ENCODE data around the gene GABPB1. TPM values are rescaled to one million over a fixed set of nuclear protein-coding genes. Genes with fewer than 3 reads are reported as not detected.

The GABPB1 gene
- total RNA-seq, 1 donor from 2014 or later, result 36.1 TPM

GRCh38 chr15:50344006-50344464 is 11.0 kb downstream of the GABPB1 start:
- DNase-seq, result peak; percentile 31

GRCh38 chr15:50341616-50342136 is 13.3 kb downstream of the GABPB1 start:
- no peak for DNase-seq

GRCh38 chr15:50340416-50340815 is 14.6 kb downstream of the GABPB1 start:
- no peak for DNase-seq

GRCh38 chr15:50339717-50340116 is 15.3 kb downstream of the GABPB1 start:
- DNase-seq, result no peak

GRCh38 chr15:50335251-50335650 is 19.7 kb downstream of the GABPB1 start:
- no peak for DNase-seq

GRCh38 chr15:50333229-50333628 is 21.8 kb downstream of the GABPB1 start:
- no peak for DNase-seq

- no peak for DNase-seq
Observed at GRCh38 chr15:50330921-50331320, 24.1 kb downstream of the GABPB1 start.

GRCh38 chr15:50328116-50328515 is 26.9 kb downstream of the GABPB1 start:
- no peak for DNase-seq

- no peak for DNase-seq
Observed at GRCh38 chr15:50321680-50322210, 33.3 kb downstream of the GABPB1 start.

- DNase-seq, result no peak
Observed at GRCh38 chr15:50320504-50320903, 34.5 kb downstream of the GABPB1 start.

- DNase-seq, result no peak
Observed at GRCh38 chr15:50318697-50319096, 36.3 kb downstream of the GABPB1 start.

- peak; percentile 67 for DNase-seq
Observed at GRCh38 chr15:50315814-50316630, 39.0 kb downstream of the GABPB1 start.

GRCh38 chr15:50312636-50313035 is 42.4 kb downstream of the GABPB1 start:
- no peak for DNase-seq

- DNase-seq, result no peak
Observed at GRCh38 chr15:50307799-50308198, 47.2 kb downstream of the GABPB1 start.

GRCh38 chr15:50304836-50305235 is 50.2 kb downstream of the GABPB1 start:
- peak; percentile 11 for DNase-seq

GRCh38 chr15:50302581-50302980 is 52.4 kb downstream of the GABPB1 start:
- DNase-seq, result no peak

- no peak for DNase-seq
Observed at GRCh38 chr15:50298340-50298739, 56.7 kb downstream of the GABPB1 start.

- no peak for DNase-seq
Observed at GRCh38 chr15:50295966-50296365, 59.0 kb downstream of the GABPB1 start.

- no peak for DNase-seq
Observed at GRCh38 chr15:50289749-50290148, 65.2 kb downstream of the GABPB1 start.

GRCh38 chr15:50287324-50288116 is 67.5 kb downstream of the GABPB1 start:
- no peak for DNase-seq

- no peak for DNase-seq
Observed at GRCh38 chr15:50281427-50281826, 73.6 kb downstream of the GABPB1 start.

- no peak for DNase-seq
Observed at GRCh38 chr15:50280271-50280670, 74.7 kb downstream of the GABPB1 start.

- DNase-seq, result no peak
Observed at GRCh38 chr15:50278496-50278895, 76.5 kb downstream of the GABPB1 start.

All from tongue (tissue), 2 donors.